Spleen (tissue), 7 donors: ENCODE results near the gene ALDH3A2.

Source experiments
- POLR2AphosphoS5 ChIP-seq, 3 donors: sonication (generic); formaldehyde crosslinking; IDR thresholded peaks; one replicate each; pipeline ENCODE4 v1.5.1; 2017; ENCODE audit warnings: antibody characterized with exemption in 3 of 3
- TF ChIP-seq, protein P1 (sequence below), 11 experiments: fragments of 200-600 bp in 7 of 11; fragments of 450-650 bp in 4 of 11; sonication (generic) in 4 of 11; IDR thresholded peaks in 8 of 11; conservative IDR thresholded peaks in 3 of 11; 1 replicate in 7 of 11; 2 replicates in 4 of 11; pipeline versions ENCODE4 v1.4.0 to v1.8.0; 2016 to 2021; ENCODE audit warnings: antibody characterized with exemption in 11 of 11, inconsistent platforms in 4 of 11, mild to moderate bottlenecking in 1 of 11
- donor health status: DM: no; HTN: no; CAD: no; lungs with moderate emphysema.
- donor health status: DM: no; HTN: no; CAD: no.
- donor health status: DM: no; HTN: no; CAD: no.

DNA sequence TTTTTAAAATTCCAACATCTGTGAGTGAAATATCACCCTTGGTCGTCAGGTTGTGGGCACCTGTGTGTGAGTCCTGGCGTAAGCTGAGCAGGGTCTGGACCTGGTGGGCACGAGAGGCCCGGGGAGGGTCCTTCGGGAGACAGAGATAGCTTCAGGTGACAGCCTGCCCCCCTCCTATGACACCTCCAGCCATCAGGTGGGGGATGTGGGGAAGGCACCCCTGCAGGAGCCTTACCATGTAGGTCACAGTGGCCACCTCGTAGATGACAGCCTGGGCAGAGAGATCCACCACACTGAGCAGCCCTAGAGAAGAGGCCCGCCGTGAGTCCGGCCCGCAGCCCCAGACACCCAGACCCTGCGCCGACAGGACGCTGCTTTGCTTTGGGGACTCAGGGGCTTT is 56.6 kb downstream of the ALDH3A2 start:
- no peak for TF ChIP-seq POLR2AphosphoS5 (IDR thresholded peaks at IDR 0.05)
- TF ChIP-seq, protein P1, sequence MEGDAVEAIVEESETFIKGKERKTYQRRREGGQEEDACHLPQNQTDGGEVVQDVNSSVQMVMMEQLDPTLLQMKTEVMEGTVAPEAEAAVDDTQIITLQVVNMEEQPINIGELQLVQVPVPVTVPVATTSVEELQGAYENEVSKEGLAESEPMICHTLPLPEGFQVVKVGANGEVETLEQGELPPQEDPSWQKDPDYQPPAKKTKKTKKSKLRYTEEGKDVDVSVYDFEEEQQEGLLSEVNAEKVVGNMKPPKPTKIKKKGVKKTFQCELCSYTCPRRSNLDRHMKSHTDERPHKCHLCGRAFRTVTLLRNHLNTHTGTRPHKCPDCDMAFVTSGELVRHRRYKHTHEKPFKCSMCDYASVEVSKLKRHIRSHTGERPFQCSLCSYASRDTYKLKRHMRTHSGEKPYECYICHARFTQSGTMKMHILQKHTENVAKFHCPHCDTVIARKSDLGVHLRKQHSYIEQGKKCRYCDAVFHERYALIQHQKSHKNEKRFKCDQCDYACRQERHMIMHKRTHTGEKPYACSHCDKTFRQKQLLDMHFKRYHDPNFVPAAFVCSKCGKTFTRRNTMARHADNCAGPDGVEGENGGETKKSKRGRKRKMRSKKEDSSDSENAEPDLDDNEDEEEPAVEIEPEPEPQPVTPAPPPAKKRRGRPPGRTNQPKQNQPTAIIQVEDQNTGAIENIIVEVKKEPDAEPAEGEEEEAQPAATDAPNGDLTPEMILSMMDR (IDR thresholded peaks at IDR 0.05 in 8 of 11, conservative IDR thresholded peaks at IDR 0.05 in 3 of 11), result no peak
